ENCODE measurements around the gene PHAX.

The PHAX gene

DNA sequence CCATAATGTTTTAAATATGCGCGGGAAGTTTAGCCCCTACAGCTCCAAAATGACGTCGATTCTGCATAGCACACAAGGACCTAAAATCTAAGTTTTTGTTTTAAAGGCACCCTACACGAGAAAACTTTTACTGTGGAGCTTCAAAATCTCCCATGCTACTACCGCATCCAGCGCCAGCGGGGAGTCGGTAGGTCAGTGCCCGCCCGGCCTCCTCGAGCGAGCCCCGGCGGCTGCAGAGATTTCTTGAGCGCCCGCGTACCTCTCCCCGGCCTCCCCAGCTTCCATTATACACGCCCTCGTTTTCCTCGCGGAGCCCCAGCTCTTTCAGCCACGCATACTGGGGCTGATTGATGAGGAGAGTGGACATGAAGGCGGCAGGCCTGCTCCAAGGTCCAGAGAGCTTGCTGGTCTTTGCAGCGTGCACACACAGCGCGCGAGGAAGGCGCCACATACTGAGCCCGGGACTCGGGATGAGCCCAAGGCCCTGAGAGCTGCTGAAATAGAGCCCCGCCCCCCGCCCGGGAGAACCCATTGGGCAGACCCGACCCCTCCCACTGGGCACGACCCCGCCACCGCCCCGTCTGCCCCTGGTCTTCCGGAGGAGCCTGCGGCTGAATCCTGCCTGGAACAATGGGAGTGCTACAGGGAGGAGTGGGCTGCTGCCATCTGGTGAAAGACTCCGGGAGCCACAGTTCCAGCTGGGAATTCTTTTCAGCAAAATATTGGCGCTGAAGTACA, 5.8 kb upstream of the PHAX start, which contains the start of gene ALDH7A1:
TSS of gene ALDH7A1 (minus strand) at position 472 of the 738 bp plus-strand sequence. CDS start at position 451, 21 bp downstream.
- DNase-seq (ENCODE audit: low read depth in 1 of 2, low spot score in 1 of 2), result no peak
- no peak within 1 kb of the TSS for H3K4me3 ChIP-seq (replicated peaks; ENCODE audit: insufficient read depth, low read length)
- peaks cover 3% of the 10 kb centered on the region for H3K27me3 ChIP-seq (ENCODE audit: insufficient read depth, poor library complexity, severe bottlenecking)
- TF ChIP-seq, protein P1, sequence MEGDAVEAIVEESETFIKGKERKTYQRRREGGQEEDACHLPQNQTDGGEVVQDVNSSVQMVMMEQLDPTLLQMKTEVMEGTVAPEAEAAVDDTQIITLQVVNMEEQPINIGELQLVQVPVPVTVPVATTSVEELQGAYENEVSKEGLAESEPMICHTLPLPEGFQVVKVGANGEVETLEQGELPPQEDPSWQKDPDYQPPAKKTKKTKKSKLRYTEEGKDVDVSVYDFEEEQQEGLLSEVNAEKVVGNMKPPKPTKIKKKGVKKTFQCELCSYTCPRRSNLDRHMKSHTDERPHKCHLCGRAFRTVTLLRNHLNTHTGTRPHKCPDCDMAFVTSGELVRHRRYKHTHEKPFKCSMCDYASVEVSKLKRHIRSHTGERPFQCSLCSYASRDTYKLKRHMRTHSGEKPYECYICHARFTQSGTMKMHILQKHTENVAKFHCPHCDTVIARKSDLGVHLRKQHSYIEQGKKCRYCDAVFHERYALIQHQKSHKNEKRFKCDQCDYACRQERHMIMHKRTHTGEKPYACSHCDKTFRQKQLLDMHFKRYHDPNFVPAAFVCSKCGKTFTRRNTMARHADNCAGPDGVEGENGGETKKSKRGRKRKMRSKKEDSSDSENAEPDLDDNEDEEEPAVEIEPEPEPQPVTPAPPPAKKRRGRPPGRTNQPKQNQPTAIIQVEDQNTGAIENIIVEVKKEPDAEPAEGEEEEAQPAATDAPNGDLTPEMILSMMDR (IDR thresholded peaks at IDR 0.05; ENCODE audit: insufficient read depth, low read length), result no peak
- TF ChIP-seq SPI1 (IDR thresholded peaks at IDR 0.05; ENCODE audit: borderline replicate concordance, low read depth) (no peak), POLR2AphosphoS5 (IDR thresholded peaks at IDR 0.05; ENCODE audit: low read depth) (no peak), GABPA (IDR thresholded peaks at IDR 0.05; ENCODE audit: low read depth) (no peak)
- TF ChIP-seq, protein P2, sequence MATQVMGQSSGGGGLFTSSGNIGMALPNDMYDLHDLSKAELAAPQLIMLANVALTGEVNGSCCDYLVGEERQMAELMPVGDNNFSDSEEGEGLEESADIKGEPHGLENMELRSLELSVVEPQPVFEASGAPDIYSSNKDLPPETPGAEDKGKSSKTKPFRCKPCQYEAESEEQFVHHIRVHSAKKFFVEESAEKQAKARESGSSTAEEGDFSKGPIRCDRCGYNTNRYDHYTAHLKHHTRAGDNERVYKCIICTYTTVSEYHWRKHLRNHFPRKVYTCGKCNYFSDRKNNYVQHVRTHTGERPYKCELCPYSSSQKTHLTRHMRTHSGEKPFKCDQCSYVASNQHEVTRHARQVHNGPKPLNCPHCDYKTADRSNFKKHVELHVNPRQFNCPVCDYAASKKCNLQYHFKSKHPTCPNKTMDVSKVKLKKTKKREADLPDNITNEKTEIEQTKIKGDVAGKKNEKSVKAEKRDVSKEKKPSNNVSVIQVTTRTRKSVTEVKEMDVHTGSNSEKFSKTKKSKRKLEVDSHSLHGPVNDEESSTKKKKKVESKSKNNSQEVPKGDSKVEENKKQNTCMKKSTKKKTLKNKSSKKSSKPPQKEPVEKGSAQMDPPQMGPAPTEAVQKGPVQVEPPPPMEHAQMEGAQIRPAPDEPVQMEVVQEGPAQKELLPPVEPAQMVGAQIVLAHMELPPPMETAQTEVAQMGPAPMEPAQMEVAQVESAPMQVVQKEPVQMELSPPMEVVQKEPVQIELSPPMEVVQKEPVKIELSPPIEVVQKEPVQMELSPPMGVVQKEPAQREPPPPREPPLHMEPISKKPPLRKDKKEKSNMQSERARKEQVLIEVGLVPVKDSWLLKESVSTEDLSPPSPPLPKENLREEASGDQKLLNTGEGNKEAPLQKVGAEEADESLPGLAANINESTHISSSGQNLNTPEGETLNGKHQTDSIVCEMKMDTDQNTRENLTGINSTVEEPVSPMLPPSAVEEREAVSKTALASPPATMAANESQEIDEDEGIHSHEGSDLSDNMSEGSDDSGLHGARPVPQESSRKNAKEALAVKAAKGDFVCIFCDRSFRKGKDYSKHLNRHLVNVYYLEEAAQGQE (IDR thresholded peaks at IDR 0.05; ENCODE audit: insufficient replicate concordance, low read depth), result no peak
- H3K27ac ChIP-seq (replicated peaks), result no peak within 1 kb of the TSS

DNA sequence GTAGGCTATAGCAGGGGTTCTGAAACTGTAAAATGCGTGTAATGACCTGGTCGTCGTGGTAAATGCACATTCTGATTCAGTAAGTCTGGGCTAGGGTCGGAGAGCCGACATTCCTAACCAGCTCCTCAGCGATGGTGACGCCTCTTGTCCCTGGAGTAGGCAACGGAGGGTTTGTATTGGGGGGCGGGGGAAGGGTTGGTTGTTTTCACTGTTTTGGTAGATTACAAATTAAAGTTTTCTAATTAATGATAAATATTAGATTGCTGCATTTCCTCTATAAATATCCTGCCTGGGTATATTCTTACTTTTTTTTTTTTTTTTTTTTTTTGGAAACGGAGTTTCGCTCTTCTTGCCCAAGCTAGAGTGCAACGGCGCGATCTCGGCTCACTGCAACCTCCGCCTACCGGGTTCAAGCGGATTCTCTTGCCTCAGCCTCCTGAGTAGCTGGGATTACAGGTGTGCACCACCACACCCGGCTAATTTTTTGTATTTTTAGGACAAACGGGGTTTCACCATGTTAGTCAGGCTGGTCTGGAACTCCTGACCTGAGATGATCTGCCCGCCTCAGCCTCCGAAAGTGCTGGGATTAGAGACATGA, 5.2 kb upstream of the PHAX start:
- no peak overlapping the region for H3K27ac ChIP-seq (replicated peaks)
- TF ChIP-seq, protein P2 (IDR thresholded peaks at IDR 0.05; ENCODE audit: insufficient replicate concordance, low read depth), result no peak
- TF ChIP-seq POLR2AphosphoS5 (IDR thresholded peaks at IDR 0.05; ENCODE audit: low read depth), result no peak
- TF ChIP-seq GABPA (IDR thresholded peaks at IDR 0.05; ENCODE audit: low read depth), result no peak
- TF ChIP-seq, protein P1 (IDR thresholded peaks at IDR 0.05; ENCODE audit: insufficient read depth, low read length), result no peak
- TF ChIP-seq SPI1 (IDR thresholded peaks at IDR 0.05; ENCODE audit: borderline replicate concordance, low read depth), result no peak
- DNase-seq (ENCODE audit: low read depth in 1 of 2, low spot score in 1 of 2), result no peak
- H3K4me3 ChIP-seq (replicated peaks; ENCODE audit: insufficient read depth, low read length), result no peak overlapping the region
- H3K27me3 ChIP-seq (ENCODE audit: insufficient read depth, poor library complexity, severe bottlenecking), result peaks cover 3% of the 10 kb centered on the region

DNA sequence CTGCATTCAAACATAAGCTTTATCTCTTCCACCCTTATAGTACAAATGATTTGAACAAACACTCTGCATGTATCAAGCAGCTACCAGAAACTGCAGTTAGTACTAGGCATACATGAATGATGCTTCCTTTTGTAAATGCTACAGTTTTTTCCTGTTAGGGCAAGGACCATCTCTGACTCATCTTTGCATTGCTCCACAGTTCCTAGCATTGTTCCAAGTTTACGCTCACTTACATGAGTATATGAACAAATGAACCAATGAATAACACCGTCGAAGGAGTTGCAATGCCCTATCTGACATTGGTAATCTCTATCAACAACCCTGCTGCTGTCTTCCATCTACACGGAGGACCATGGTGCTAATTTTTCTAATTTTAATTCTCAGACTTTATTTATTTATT, 3.6 kb upstream of the PHAX start:
- H3K4me3 ChIP-seq (replicated peaks; ENCODE audit: insufficient read depth, low read length), result no peak overlapping the region
- H3K27ac ChIP-seq (replicated peaks), result no peak overlapping the region
- TF ChIP-seq, protein P1 (IDR thresholded peaks at IDR 0.05; ENCODE audit: insufficient read depth, low read length), result no peak
- TF ChIP-seq SPI1 (IDR thresholded peaks at IDR 0.05; ENCODE audit: borderline replicate concordance, low read depth) (no peak), POLR2AphosphoS5 (IDR thresholded peaks at IDR 0.05; ENCODE audit: low read depth) (no peak), GABPA (IDR thresholded peaks at IDR 0.05; ENCODE audit: low read depth) (no peak)
- TF ChIP-seq, protein P2 (IDR thresholded peaks at IDR 0.05; ENCODE audit: insufficient replicate concordance, low read depth), result no peak
- H3K27me3 ChIP-seq (ENCODE audit: insufficient read depth, poor library complexity, severe bottlenecking), result peaks cover 3% of the 10 kb centered on the region
- DNase-seq (ENCODE audit: low read depth in 1 of 2, low spot score in 1 of 2), result no peak

Measured in HL-60 (cell line).